ENCODE measurements around the gene USP9Y.

- no peak for TF ChIP-seq CTCF (IDR thresholded peaks at IDR 0.05; ENCODE audit: insufficient read depth, low read length, poor library complexity, severe bottlenecking)
- no peak for TF ChIP-seq EZH2phosphoT487 (conservative IDR thresholded peaks at IDR 0.05; ENCODE audit: low read length)
These were observed 51.8 kb downstream of the USP9Y start for GRCh38 chrY:12752856-12753255.

Data from SU-DHL-6 (cell line).